Endothelial cell of umbilical vein (primary cell): ENCODE results near the gene LTBP2. TPM values are rescaled to one million over a fixed set of nuclear protein-coding genes. Genes with fewer than 3 reads are reported as not detected.

ENCODE experiments used
- BruUV-seq: library from RNA; stranded (reverse); fragments of 400-500 nt; replicated peaks from 2 replicates; lab custom pipeline; 2021; lab: Mats Ljungman, UMichigan
- CTCF ChIA-PET: fragments of 300-600, 350-600 bp; sonication (Branson Sonifier 250); formaldehyde crosslinking; loops from one replicate; lab custom pipeline; 2021; ENCODE audit warnings: antibody characterized with exemption, inconsistent platforms; lab: Charles Lee
- POLR2A ChIA-PET: fragments of 300-600, 350-600 bp; sonication (Branson Sonifier 250); formaldehyde crosslinking; loops from one replicate; lab custom pipeline; 2021; ENCODE audit warnings: antibody characterized with exemption, inconsistent platforms; lab: Charles Lee
- DNase-seq: peaks from one replicate; pipeline ENCODE4 v3.0.0-alpha.2; 2011; ENCODE audit warnings: low read depth, low spot score
- FAIRE-seq: peaks from 2 replicates; lab custom pipeline; 2011; peaks lifted over from hg19 to GRCh38; lab: Jason Lieb, UNC
- H2AFZ ChIP-seq: 2 replicates; pipeline ENCODE4 v1.6.0; 2012; ENCODE audit warnings: low read depth, low read length, control low read depth, inconsistent platforms
- H3K27ac ChIP-seq: 2 replicates; pipeline ENCODE4 v1.5.1; 2011; ENCODE audit warnings: low read depth, mild to moderate bottlenecking, control low read depth, low read length, moderate library complexity; ENCODE audit not compliant: insufficient read depth
- H3K27me3 ChIP-seq, 2 experiments: 2 replicates each; pipeline versions ENCODE4 v1.6.0 to v1.6.1; 2011; ENCODE audit warnings: low read length in 2 of 2, mixed read lengths in 1 of 2; ENCODE audit not compliant: control insufficient read depth in 2 of 2, insufficient read depth in 2 of 2
- H3K36me3 ChIP-seq, 2 experiments: 2 replicates in 1 of 2; 3 replicates in 1 of 2; pipeline ENCODE4 v1.5.1; 2011; ENCODE audit warnings: low read length in 2 of 2, mild to moderate bottlenecking in 1 of 2, moderate library complexity in 1 of 2; ENCODE audit not compliant: control insufficient read depth in 2 of 2, insufficient read depth in 2 of 2; ENCODE audit errors: extremely low read depth in 1 of 2
- H3K4me1 ChIP-seq: 3 replicates; pipeline ENCODE4 v1.5.1; 2011; ENCODE audit warnings: mild to moderate bottlenecking, low read length; ENCODE audit not compliant: control insufficient read depth, insufficient read depth; ENCODE audit errors: extremely low read depth
- H3K4me2 ChIP-seq: 2 replicates; pipeline ENCODE4 v1.6.1; 2011; ENCODE audit warnings: low read length, control low read depth, mixed read lengths; ENCODE audit not compliant: insufficient read depth
- H3K4me3 ChIP-seq, 3 experiments: fragments of 200-600 bp in 1 of 3; sonication (generic), shearing (Covaris generic) in 1 of 3; replicated peaks in 1 of 3; 2 replicates each; pipeline ENCODE4 v1.5.1; 2011 to 2016; ENCODE audit warnings: control low read depth in 3 of 3, low read length in 3 of 3, mild to moderate bottlenecking in 2 of 3, inconsistent platforms in 1 of 3, low read depth in 1 of 3, moderate library complexity in 1 of 3; ENCODE audit not compliant: insufficient read depth in 1 of 3
- H3K79me2 ChIP-seq: 2 replicates; pipeline ENCODE4 v1.6.0; 2012; ENCODE audit warnings: low read length, inconsistent platforms; ENCODE audit not compliant: control insufficient read depth, insufficient read depth
- H3K9ac ChIP-seq: replicated peaks from 2 replicates; pipeline ENCODE3; 2011; ENCODE audit warnings: low read length, control low read depth; ENCODE audit not compliant: insufficient read depth; ENCODE audit errors: extremely low read depth
- H3K9me1 ChIP-seq: replicated peaks from 3 replicates; pipeline ENCODE4 v1.6.0; 2011; ENCODE audit warnings: mild to moderate bottlenecking, low read length; ENCODE audit not compliant: control insufficient read depth, insufficient read depth; ENCODE audit errors: extremely low read depth
- H3K9me3 ChIP-seq: replicated peaks from 2 replicates; pipeline ENCODE4 v1.5.1; 2012; ENCODE audit warnings: low read length, inconsistent platforms; ENCODE audit not compliant: control insufficient read depth, insufficient read depth
- H4K20me1 ChIP-seq: replicated peaks from 2 replicates; pipeline ENCODE3; 2011; ENCODE audit warnings: mild to moderate bottlenecking, low read length; ENCODE audit not compliant: control insufficient read depth, insufficient read depth; ENCODE audit errors: extremely low read depth
- CTCF ChIP-seq, 2 donors: IDR thresholded peaks; 1 replicate in 1 of 2; 2 replicates in 1 of 2; pipeline ENCODE4 v1.5.1; 2011; ENCODE audit warnings: low read length in 2 of 2, mild to moderate bottlenecking in 2 of 2, moderate library complexity in 2 of 2, control low read depth in 1 of 2, inconsistent platforms in 1 of 2, low read depth in 1 of 2; ENCODE audit not compliant: insufficient read depth in 1 of 2; ENCODE audit errors: extremely low read depth in 1 of 2
- EZH2 ChIP-seq: IDR thresholded peaks from 2 replicates; pipeline ENCODE4 v1.6.1; 2012; ENCODE audit warnings: borderline replicate concordance, low read depth, mild to moderate bottlenecking, moderate library complexity, low read length, inconsistent platforms; ENCODE audit not compliant: severe bottlenecking
- FOS ChIP-seq: IDR thresholded peaks from 2 replicates; pipeline ENCODE4 v1.6.1; 2011; ENCODE audit warnings: mild to moderate bottlenecking, low read length, moderate library complexity, borderline replicate concordance; ENCODE audit not compliant: insufficient read depth
- GATA2 ChIP-seq: IDR thresholded peaks from 2 replicates; pipeline ENCODE4 v1.7.0; 2011; ENCODE audit warnings: low read depth, mild to moderate bottlenecking, moderate library complexity, mixed read lengths, low read length; ENCODE audit not compliant: insufficient read length, insufficient read depth
- JUN ChIP-seq: IDR thresholded peaks from 2 replicates; pipeline ENCODE4 v1.6.1; 2011; ENCODE audit warnings: borderline replicate concordance, low read depth; ENCODE audit not compliant: insufficient read length, insufficient read depth
- MAX ChIP-seq: IDR thresholded peaks from 2 replicates; pipeline ENCODE4 v1.6.1; 2011; ENCODE audit not compliant: insufficient read depth, insufficient read length
- MYC ChIP-seq: IDR thresholded peaks from one replicate; pipeline ENCODE4 v1.6.1; 2011; ENCODE audit warnings: mild to moderate bottlenecking, low read depth, low read length
- POLR2A ChIP-seq: IDR thresholded peaks from 2 replicates; pipeline ENCODE4 v1.6.1; 2012; ENCODE audit warnings: low read depth, mild to moderate bottlenecking, control low read depth, low read length
- POLR2AphosphoS5 ChIP-seq: IDR thresholded peaks from 2 replicates; pipeline ENCODE4 v1.6.1; 2012; ENCODE audit warnings: low read depth, mild to moderate bottlenecking, control low read depth, low read length, moderate library complexity; ENCODE audit not compliant: insufficient read depth
- dilution Hi-C: fragments of 300-500 bp; cut with MboI; formaldehyde crosslinking; loops from one replicate; pipeline ENCODE4 v1.15.0; 2019; ENCODE audit warnings: low sequenced_read_pairs; ENCODE audit not compliant: extremely low pct_ligation_motif_present
- intact Hi-C: fragments of 100-400 bp; cut with micrococcal nuclease; formaldehyde crosslinking; loops from one replicate; pipeline ENCODE4 v1.10.0; 2022
- polyA plus RNA-seq, 4 experiments: library from polyadenylated mRNA; depleted of rRNA in 3 of 4; stranded (reverse) in 3 of 4; unstranded in 1 of 4; fragments of >200 nt; gene quantifications; 2 replicates each; pipeline versions ENCODE4 v1.2.1 to v1.2.3, GENCODE V29; 2011 to 2012; ENCODE audit warnings: missing spikeins in 1 of 4
- total RNA-seq: library from RNA; stranded (reverse); gene quantifications from 2 replicates; pipeline ENCODE4 v1.2.3, GENCODE V29; 2021

Gene LTBP2
- total and polyA plus RNA-seq, 2 donors (not counting 3 experiments of a cell fraction or from before 2014, with no cell fraction given), result 209 to 268 TPM

- Histone ChIP-seq H3K79me2 (no peaks in the 10 kb centered on the region), H3K9ac (no peak overlapping the region), H4K20me1 (no peaks in the 10 kb centered on the region), H3K27me3 (no peaks in the 10 kb centered on the region), H3K4me1 (no peaks in the 10 kb centered on the region), H3K4me3 (no peak overlapping the region), H2AFZ (no peak overlapping the region), H3K27ac (no peak overlapping the region), H3K9me1 (no peaks in the 10 kb centered on the region), H3K9me3 (no peaks in the 10 kb centered on the region), H3K36me3 (peaks cover 27 to 54% of the 10 kb centered on the region in 2 experiments), H3K4me2 (no peak overlapping the region)
- BruUV-seq, result no TSS peak
- TF ChIP-seq POLR2AphosphoS5 (no peak), POLR2A (no peak), JUN (no peak), FOS (no peak), MAX (no peak), GATA2 (no peak), CTCF (IDR thresholded peaks at IDR 0.05; ENCODE audit: extremely low read depth in 1 of 2, insufficient read depth in 1 of 2, low read depth in 1 of 2, low read length in 2 of 2) (no peak), EZH2 (no peak), MYC (no peak)
- dilution Hi-C loops, result no loop called here
- FAIRE-seq (no peak), DNase-seq (no peak)
- intact Hi-C loops, result no loop called here
- CTCF ChIA-PET, result no interaction called here
- POLR2A ChIA-PET, result no interaction called here
Observed at GRCh38 chr14:74517731-74518130, 94.3 kb downstream of the LTBP2 start.
